Ovary (tissue), 9 donors: ENCODE data around the gene COX7A1. TPM values are rescaled to one million over a fixed set of nuclear protein-coding genes. Genes with fewer than 3 reads are reported as not detected.
A peak's percentile ranks its signal among the peaks of the same experiment; 100 is the strongest.

Experiments
- DNase-seq, 5 donors: peaks; one replicate each; pipeline ENCODE4 v3.0.0-alpha.2; 2019 to 2020
- H3K27ac ChIP-seq, 2 donors: fragments of 200-600 bp; one replicate each; pipeline versions ENCODE4 v1.5.1 to v1.8.0; 2019 to 2022
- H3K27me3 ChIP-seq: fragments of 200-600 bp; one replicate; pipeline ENCODE4 v1.8.0; 2022
- H3K36me3 ChIP-seq: fragments of 200-600 bp; sonication (generic); one replicate; pipeline ENCODE4 v1.5.1; 2019
- H3K4me1 ChIP-seq: one replicate; pipeline ENCODE4 v1.8.1; 2013; ENCODE audit warnings: mild to moderate bottlenecking, moderate library complexity; ENCODE audit not compliant: insufficient read depth
- H3K4me3 ChIP-seq: fragments of 200-600 bp; sonication (generic); one replicate; pipeline ENCODE4 v1.5.1; 2017
- H3K9me3 ChIP-seq, 2 donors: fragments of 200-600 bp in 1 of 2; sonication (generic) in 1 of 2; one replicate each; pipeline versions ENCODE4 v1.5.1 to v1.8.1; 2013 to 2019; ENCODE audit warnings: mild to moderate bottlenecking in 1 of 2, moderate library complexity in 1 of 2
- CTCF ChIP-seq, 3 donors: fragments of 450-650 bp in 2 of 3; fragments of 200-600 bp in 1 of 3; IDR thresholded peaks; one replicate each; pipeline versions ENCODE4 v1.5.1 to v1.8.0; 2016 to 2022; ENCODE audit warnings: antibody characterized with exemption in 3 of 3, mild to moderate bottlenecking in 1 of 3
- EP300 ChIP-seq: sonication (generic); formaldehyde crosslinking; IDR thresholded peaks from one replicate; pipeline ENCODE4 v1.6.1; 2017; ENCODE audit warnings: antibody characterized with exemption
- POLR2A ChIP-seq: fragments of 450-650 bp; IDR thresholded peaks from one replicate; pipeline ENCODE4 v1.6.1; 2017; ENCODE audit warnings: antibody characterized with exemption, mild to moderate bottlenecking, moderate library complexity
- WGBS, 3 donors: extraction: QIAGEN DNeasy Blood & Tissue Kit in 1 of 3; methylation state at CpG; one replicate each; pipeline versions ENCODE4 v1.1.5 to v1.1.7; 2013 to 2017; 5-methylcytosine and 5-hydroxymethylcytosine counted together
- intact Hi-C, 4 donors: fragments of 100-400 bp; cut with DNase I; formaldehyde crosslinking; loops; one replicate each; pipeline versions ENCODE4 v1.11.0 to v1.15.1; 2022 to 2023
- polyA plus RNA-seq, 2 donors: library from polyadenylated mRNA; stranded (reverse); fragments of 200-250 nt in 1 of 2; fragments of 350-450 nt in 1 of 2; fragmentation: Illumina TruSeq in 1 of 2; extraction: RNeasy Lipid Tissue Mini Kit (QIAGEN cat#74804) in 1 of 2; gene quantifications; one replicate each; pipeline ENCODE4 v1.2.3, GENCODE V29; 2013 to 2014
- total RNA-seq, 7 donors: library from RNA; depleted of rRNA in 2 of 7; stranded (reverse); fragments of >200 nt in 2 of 7; fragmentation: NEBNext Ultra II Directional in 3 of 7; extraction: Animal tissue kit (Norgen Biotek cat#: 25700) in 3 of 7; gene quantifications; one replicate each; pipeline versions ENCODE4 v1.1.0 to v1.2.4, GENCODE V29; 2016 to 2023
- donor health status: DM: no; HTN: no; CAD: no; lungs with moderate emphysema.
- donor health status: DM: no; HTN: no; CAD: no.
- donor health status: Bipolar disorder and iron deficiency.
- donor health status: DM: yes; HTN: yes; CAD: no.
- donor health status: DM: no; HTN: no; CAD: no.
- donor health status: DM: yes; HTN: yes; CAD: no.

Gene COX7A1
- total and polyA plus RNA-seq, 9 donors: 31.4 to 81.4 (median 46.6) TPM

GRCh38 chr19:36128392-36128736 lies 23.9 kb downstream of the COX7A1 start:
- TF ChIP-seq POLR2A (no peak), EP300 (no peak), CTCF (IDR thresholded peaks at IDR 0.05) (no peak)
- H3K27ac ChIP-seq: peak overlapping the region in 1 of 2 donors; percentile 73
- intact Hi-C loops: loop anchor here in 3 of 4 donors (5.0 kb wide), 1 partner anchor 44 kb away; no protein-coding TSS in a partner anchor
- H3K9me3 ChIP-seq: no peaks in the 10 kb centered on the region
- no peaks in the 10 kb centered on the region for H3K36me3 ChIP-seq
- peak overlapping the region; percentile 40 for H3K4me3 ChIP-seq
- 9 to 12% (median 11%) methylated on average over 10 of the region's 10 CpGs for WGBS, 3 donors
- no peak for DNase-seq
- no peaks in the 10 kb centered on the region for H3K4me1 ChIP-seq
- H3K27me3 ChIP-seq: no peaks in the 10 kb centered on the region

- DNase-seq: no peak
- Histone ChIP-seq H3K4me1 (no peaks in the 10 kb centered on the region), H3K9me3 (no peaks in the 10 kb centered on the region), H3K4me3 (no peak overlapping the region), H3K27ac (no peak overlapping the region), H3K36me3 (no peaks in the 10 kb centered on the region), H3K27me3 (no peaks in the 10 kb centered on the region)
- intact Hi-C loops: loop anchor here in 3 of 4 donors (5.0 kb wide), 1 partner anchor 47 kb away; no protein-coding TSS in a partner anchor
- WGBS, 3 donors: 74 to 82% (median 76%) methylated on average over 9 of the region's 9 CpGs
- TF ChIP-seq CTCF (IDR thresholded peaks at IDR 0.05) (no peak), EP300 (no peak), POLR2A (no peak)
These were observed 26.7 kb downstream of the COX7A1 start for GRCh38 chr19:36125557-36125956.

DNA sequence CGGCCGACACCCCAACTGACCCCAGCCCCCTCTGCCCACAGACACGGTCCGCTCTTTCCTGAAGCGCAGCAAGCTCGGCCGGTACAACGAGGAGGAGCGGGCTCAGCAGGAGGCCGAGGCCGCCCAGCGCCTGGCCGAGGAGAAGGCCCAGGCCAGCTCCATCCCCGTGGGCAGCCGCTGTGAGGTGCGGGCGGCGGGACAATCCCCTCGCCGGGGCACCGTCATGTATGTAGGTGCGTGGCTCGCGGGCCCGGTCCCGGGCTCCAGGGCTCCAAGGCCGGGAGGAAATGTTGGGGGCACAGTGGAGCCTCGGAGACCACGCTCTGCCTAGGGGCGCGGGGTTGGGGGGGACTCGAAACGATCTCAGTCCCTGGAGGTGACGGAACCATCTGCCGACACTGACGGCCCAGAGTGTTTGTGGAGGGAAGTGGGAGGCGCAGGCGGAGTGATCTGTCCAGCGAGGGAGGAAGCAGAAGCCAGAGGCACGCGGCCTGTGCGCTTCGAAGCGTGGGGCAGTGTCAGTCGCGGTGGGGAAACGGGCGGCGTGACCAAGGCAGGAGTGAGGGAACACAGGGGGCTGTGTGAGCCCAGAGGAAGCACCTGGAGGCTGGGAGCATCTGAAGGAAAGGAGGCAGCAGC lies 30.6 kb downstream of the COX7A1 start:
- TF ChIP-seq POLR2A (no peak), EP300 (no peak), CTCF (IDR thresholded peaks at IDR 0.05) (no peak)
- Histone ChIP-seq H3K36me3 (no peaks in the 10 kb centered on the region), H3K27me3 (no peaks in the 10 kb centered on the region), H3K4me3 (no peak overlapping the region), H3K27ac (no peak overlapping the region), H3K4me1 (peaks cover 2% of the 10 kb centered on the region), H3K9me3 (no peaks in the 10 kb centered on the region)
- DNase-seq: no peak
- intact Hi-C loops: no loop called here
- 84 to 85% (median 85%) methylated on average over 49 of the region's 49 CpGs for WGBS, 3 donors

- DNase-seq: no peak
- Histone ChIP-seq H3K27me3 (no peaks in the 10 kb centered on the region), H3K36me3 (no peaks in the 10 kb centered on the region), H3K9me3 (no peaks in the 10 kb centered on the region), H3K4me3 (no peak overlapping the region), H3K4me1 (peaks cover 5% of the 10 kb centered on the region), H3K27ac (no peak overlapping the region)
- TF ChIP-seq CTCF (IDR thresholded peaks at IDR 0.05): no peak
- TF ChIP-seq POLR2A: no peak
- no peak for TF ChIP-seq EP300
- WGBS, 3 donors: 83 to 92% (median 85%) methylated on average over 18 of the region's 18 CpGs
- intact Hi-C loops: no loop called here
These were observed 31.3 kb downstream of the COX7A1 start for GRCh38 chr19:36120984-36121358.
